ENCODE data around the gene TRIOBP. TPM values are rescaled to one million over a fixed set of nuclear protein-coding genes. Genes with fewer than 3 reads are reported as not detected.

Gene TRIOBP
- total and polyA plus RNA-seq, 2 donors (not counting 3 experiments of a cell fraction or from before 2014, with no cell fraction given), result 60.6 to 104 TPM

DNA sequence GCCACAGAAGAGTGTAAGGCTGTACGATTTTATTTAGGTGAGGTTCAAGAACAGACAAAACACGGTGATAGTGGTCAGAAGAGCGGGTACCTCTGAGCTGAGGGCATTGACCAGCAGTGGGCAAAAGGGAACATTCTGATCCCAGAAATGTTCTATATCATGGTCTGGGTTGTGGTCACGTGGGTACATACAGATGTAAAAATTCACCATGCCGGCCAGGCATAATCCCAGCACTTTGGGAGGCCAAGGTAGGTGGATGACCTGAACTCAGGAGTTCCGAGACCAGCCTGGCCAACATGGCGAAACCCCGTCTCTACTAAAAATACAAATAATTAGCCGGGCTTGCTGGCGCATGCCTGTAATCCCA, 79.8 kb downstream of the TRIOBP start:
- Histone ChIP-seq H3K27me3 (ENCODE audit: control insufficient read depth in 2 of 2, insufficient read depth in 2 of 2, low read length in 2 of 2) (no peaks in the 10 kb centered on the region), H3K4me3 (replicated peaks in 1 of 3; ENCODE audit: insufficient read depth in 1 of 3, low read depth in 1 of 3, low read length in 3 of 3) (no peak overlapping the region), H4K20me1 (replicated peaks; ENCODE audit: control insufficient read depth, extremely low read depth, insufficient read depth, low read length) (no peaks in the 10 kb centered on the region), H3K9me1 (replicated peaks; ENCODE audit: control insufficient read depth, extremely low read depth, insufficient read depth, low read length) (no peaks in the 10 kb centered on the region), H3K9me3 (replicated peaks; ENCODE audit: control insufficient read depth, insufficient read depth, low read length) (no peaks in the 10 kb centered on the region), H2AFZ (ENCODE audit: low read depth, low read length) (no peak overlapping the region), H3K4me2 (ENCODE audit: insufficient read depth, low read length) (no peak overlapping the region), H3K36me3 (ENCODE audit: control insufficient read depth in 2 of 2, extremely low read depth in 1 of 2, insufficient read depth in 2 of 2, low read length in 2 of 2) (peaks cover 0 to 23% of the 10 kb centered on the region in 2 experiments), H3K27ac (ENCODE audit: insufficient read depth, low read depth, low read length) (no peak overlapping the region), H3K4me1 (ENCODE audit: control insufficient read depth, extremely low read depth, insufficient read depth, low read length) (peaks cover 4% of the 10 kb centered on the region), H3K79me2 (ENCODE audit: control insufficient read depth, insufficient read depth, low read length) (no peaks in the 10 kb centered on the region), H3K9ac (replicated peaks; ENCODE audit: extremely low read depth, insufficient read depth, low read length) (no peak overlapping the region)
- intact Hi-C loops (cut with micrococcal nuclease) (no loop called here), dilution Hi-C loops (cut with MboI; ENCODE audit: extremely low pct_ligation_motif_present, low sequenced_read_pairs) (no loop called here)
- FAIRE-seq (peak; percentile 68), DNase-seq (ENCODE audit: low read depth, low spot score) (no peak)
- ChIA-PET CTCF (interaction anchor here (1.0 to 1.6 kb wide), 2 partner anchors 9 to 133 kb away, joined by 4 read pairs; no protein-coding TSS in a partner anchor), POLR2A (no interaction called here)
- TF ChIP-seq POLR2A (IDR thresholded peaks at IDR 0.05; ENCODE audit: low read depth, low read length) (no peak), FOS (IDR thresholded peaks at IDR 0.05; ENCODE audit: borderline replicate concordance, insufficient read depth, low read length) (no peak), JUN (IDR thresholded peaks at IDR 0.05; ENCODE audit: borderline replicate concordance, insufficient read depth, insufficient read length, low read depth) (no peak), GATA2 (IDR thresholded peaks at IDR 0.05; ENCODE audit: insufficient read depth, insufficient read length, low read depth, low read length) (no peak), POLR2AphosphoS5 (IDR thresholded peaks at IDR 0.05; ENCODE audit: insufficient read depth, low read depth, low read length) (no peak), MYC (IDR thresholded peaks at IDR 0.05; ENCODE audit: low read depth, low read length) (no peak), EZH2 (IDR thresholded peaks at IDR 0.05; ENCODE audit: borderline replicate concordance, low read depth, low read length, severe bottlenecking) (no peak)
- TF ChIP-seq, protein P1, sequence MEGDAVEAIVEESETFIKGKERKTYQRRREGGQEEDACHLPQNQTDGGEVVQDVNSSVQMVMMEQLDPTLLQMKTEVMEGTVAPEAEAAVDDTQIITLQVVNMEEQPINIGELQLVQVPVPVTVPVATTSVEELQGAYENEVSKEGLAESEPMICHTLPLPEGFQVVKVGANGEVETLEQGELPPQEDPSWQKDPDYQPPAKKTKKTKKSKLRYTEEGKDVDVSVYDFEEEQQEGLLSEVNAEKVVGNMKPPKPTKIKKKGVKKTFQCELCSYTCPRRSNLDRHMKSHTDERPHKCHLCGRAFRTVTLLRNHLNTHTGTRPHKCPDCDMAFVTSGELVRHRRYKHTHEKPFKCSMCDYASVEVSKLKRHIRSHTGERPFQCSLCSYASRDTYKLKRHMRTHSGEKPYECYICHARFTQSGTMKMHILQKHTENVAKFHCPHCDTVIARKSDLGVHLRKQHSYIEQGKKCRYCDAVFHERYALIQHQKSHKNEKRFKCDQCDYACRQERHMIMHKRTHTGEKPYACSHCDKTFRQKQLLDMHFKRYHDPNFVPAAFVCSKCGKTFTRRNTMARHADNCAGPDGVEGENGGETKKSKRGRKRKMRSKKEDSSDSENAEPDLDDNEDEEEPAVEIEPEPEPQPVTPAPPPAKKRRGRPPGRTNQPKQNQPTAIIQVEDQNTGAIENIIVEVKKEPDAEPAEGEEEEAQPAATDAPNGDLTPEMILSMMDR (IDR thresholded peaks at IDR 0.05; ENCODE audit: extremely low read depth in 1 of 2, insufficient read depth in 1 of 2, low read depth in 1 of 2, low read length in 2 of 2), result no peak
- TF ChIP-seq, protein P2, sequence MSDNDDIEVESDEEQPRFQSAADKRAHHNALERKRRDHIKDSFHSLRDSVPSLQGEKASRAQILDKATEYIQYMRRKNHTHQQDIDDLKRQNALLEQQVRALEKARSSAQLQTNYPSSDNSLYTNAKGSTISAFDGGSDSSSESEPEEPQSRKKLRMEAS (IDR thresholded peaks at IDR 0.05; ENCODE audit: insufficient read depth, insufficient read length), result no peak
- no TSS peak for BruUV-seq (replicated peaks)

All from endothelial cell of umbilical vein (primary cell).